KMS-11 (cell line): Measurements from ENCODE around the gene TTC27.

Source experiments
- H2AFZ ChIP-seq: fragments of 200-600 bp; sonication (generic); 2 replicates; pipeline ENCODE4 v1.6.1; 2016; ENCODE audit warnings: antibody characterized with exemption, mixed run types, low read depth
- H3K27ac ChIP-seq: fragments of 200-600 bp; sonication (generic); 2 replicates; pipeline ENCODE4 v1.6.1; 2016; ENCODE audit warnings: mild to moderate bottlenecking, mixed run types
- H3K27me3 ChIP-seq: fragments of 200-600 bp; sonication (generic); 2 replicates; pipeline ENCODE4 v1.6.1; 2017; ENCODE audit warnings: mild to moderate bottlenecking, low read depth, mixed run types, moderate library complexity; ENCODE audit not compliant: insufficient read depth
- H3K36me3 ChIP-seq: fragments of 200-600 bp; sonication (generic); 2 replicates; pipeline ENCODE4 v1.6.1; 2017; ENCODE audit warnings: mild to moderate bottlenecking, mixed run types; ENCODE audit not compliant: insufficient read depth
- H3K4me1 ChIP-seq: fragments of 200-600 bp; sonication (generic); 2 replicates; pipeline ENCODE4 v1.6.1; 2016; ENCODE audit warnings: mild to moderate bottlenecking, low read depth, mixed run types; ENCODE audit not compliant: poor library complexity, severe bottlenecking
- H3K4me2 ChIP-seq: fragments of 200-600 bp; sonication (generic); 2 replicates; pipeline ENCODE4 v1.7.0; 2016; ENCODE audit warnings: mild to moderate bottlenecking, mixed run types
- H3K4me3 ChIP-seq: fragments of 200-600 bp; sonication (generic); IDR thresholded peaks from 2 replicates; pipeline ENCODE4 v1.6.1; 2017; ENCODE audit warnings: low read depth, low read length, mixed read lengths; ENCODE audit not compliant: insufficient read depth
- H3K79me2 ChIP-seq: fragments of 200-600 bp; sonication (generic); 2 replicates; pipeline ENCODE4 v1.6.1; 2016; ENCODE audit warnings: low read depth, mixed run types; ENCODE audit not compliant: insufficient read depth
- H3K9ac ChIP-seq: fragments of 200-600 bp; sonication (generic); 2 replicates; pipeline ENCODE4 v1.6.1; 2016; ENCODE audit warnings: mild to moderate bottlenecking, mixed run types
- H4K20me1 ChIP-seq: fragments of 200-600 bp; sonication (generic); 2 replicates; pipeline ENCODE4 v1.6.1; 2016; ENCODE audit warnings: mild to moderate bottlenecking, mixed run types; ENCODE audit not compliant: insufficient read depth
- TF ChIP-seq, protein P1 (sequence below): fragments of 200-600 bp; sonication (generic); conservative IDR thresholded peaks from 2 replicates; pipeline ENCODE4 v1.6.1; 2017; ENCODE audit warnings: low read depth, mild to moderate bottlenecking, antibody characterized with exemption, low read length, moderate library complexity, mixed read lengths

Gene TTC27

DNA sequence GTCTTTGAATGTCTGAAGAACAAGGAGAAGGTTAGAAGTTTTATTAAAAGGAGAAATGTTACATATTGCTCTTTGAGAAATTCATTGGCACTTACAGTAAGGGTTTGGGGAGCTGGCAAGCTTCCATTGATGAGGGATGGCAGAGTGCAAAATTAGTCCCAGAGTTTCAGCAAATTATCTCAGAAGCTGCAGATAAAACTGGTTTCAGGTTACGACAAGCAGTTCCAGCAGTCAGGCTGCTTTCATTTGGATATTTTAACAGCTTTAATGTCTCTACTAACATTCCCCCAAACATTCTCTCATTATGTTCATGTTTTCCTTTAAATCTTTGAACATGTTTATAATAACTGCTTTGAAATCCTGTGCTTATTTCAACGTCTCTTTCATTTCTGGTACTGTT is 153.1 kb downstream of the TTC27 start:
- H4K20me1 ChIP-seq, result no peaks in the 10 kb centered on the region
- no peak overlapping the region for H3K4me2 ChIP-seq
- no peak overlapping the region for H3K4me3 ChIP-seq
- no peaks in the 10 kb centered on the region for H3K27me3 ChIP-seq
- H3K9ac ChIP-seq, result no peak overlapping the region
- H3K4me1 ChIP-seq, result no peaks in the 10 kb centered on the region
- TF ChIP-seq, protein P1, sequence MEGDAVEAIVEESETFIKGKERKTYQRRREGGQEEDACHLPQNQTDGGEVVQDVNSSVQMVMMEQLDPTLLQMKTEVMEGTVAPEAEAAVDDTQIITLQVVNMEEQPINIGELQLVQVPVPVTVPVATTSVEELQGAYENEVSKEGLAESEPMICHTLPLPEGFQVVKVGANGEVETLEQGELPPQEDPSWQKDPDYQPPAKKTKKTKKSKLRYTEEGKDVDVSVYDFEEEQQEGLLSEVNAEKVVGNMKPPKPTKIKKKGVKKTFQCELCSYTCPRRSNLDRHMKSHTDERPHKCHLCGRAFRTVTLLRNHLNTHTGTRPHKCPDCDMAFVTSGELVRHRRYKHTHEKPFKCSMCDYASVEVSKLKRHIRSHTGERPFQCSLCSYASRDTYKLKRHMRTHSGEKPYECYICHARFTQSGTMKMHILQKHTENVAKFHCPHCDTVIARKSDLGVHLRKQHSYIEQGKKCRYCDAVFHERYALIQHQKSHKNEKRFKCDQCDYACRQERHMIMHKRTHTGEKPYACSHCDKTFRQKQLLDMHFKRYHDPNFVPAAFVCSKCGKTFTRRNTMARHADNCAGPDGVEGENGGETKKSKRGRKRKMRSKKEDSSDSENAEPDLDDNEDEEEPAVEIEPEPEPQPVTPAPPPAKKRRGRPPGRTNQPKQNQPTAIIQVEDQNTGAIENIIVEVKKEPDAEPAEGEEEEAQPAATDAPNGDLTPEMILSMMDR, result no peak
- no peak overlapping the region for H2AFZ ChIP-seq
- no peak overlapping the region for H3K27ac ChIP-seq
- H3K36me3 ChIP-seq, result no peaks in the 10 kb centered on the region
- no peaks in the 10 kb centered on the region for H3K79me2 ChIP-seq

GRCh38 chr2:32783469-32783868 is 155.6 kb downstream of the TTC27 start:
- H3K27me3 ChIP-seq, result no peaks in the 10 kb centered on the region
- H3K4me1 ChIP-seq, result no peaks in the 10 kb centered on the region
- no peaks in the 10 kb centered on the region for H3K36me3 ChIP-seq

GRCh38 chr2:32783933-32784332 is 156.1 kb downstream of the TTC27 start:
- Histone ChIP-seq H3K4me3 (no peak overlapping the region), H3K27me3 (no peaks in the 10 kb centered on the region), H3K27ac (no peak overlapping the region), H4K20me1 (no peaks in the 10 kb centered on the region), H3K4me2 (no peak overlapping the region), H3K79me2 (no peaks in the 10 kb centered on the region), H3K4me1 (no peaks in the 10 kb centered on the region), H3K9ac (no peak overlapping the region), H3K36me3 (no peaks in the 10 kb centered on the region), H2AFZ (no peak overlapping the region)
- TF ChIP-seq, protein P1, result no peak

More at GRCh38 chr2:32783469-32783868, 155.6 kb downstream of the TTC27 start:
- no peaks in the 10 kb centered on the region for H3K79me2 ChIP-seq
- no peaks in the 10 kb centered on the region for H4K20me1 ChIP-seq
- H3K4me3 ChIP-seq, result no peak overlapping the region
- no peak overlapping the region for H3K9ac ChIP-seq
- H3K4me2 ChIP-seq, result no peak overlapping the region
- no peak overlapping the region for H2AFZ ChIP-seq
- no peak overlapping the region for H3K27ac ChIP-seq
- TF ChIP-seq, protein P1, result no peak

- H3K27me3 ChIP-seq, result no peaks in the 10 kb centered on the region
- no peak overlapping the region for H3K4me2 ChIP-seq
- H3K4me1 ChIP-seq, result no peaks in the 10 kb centered on the region
- no peak overlapping the region for H2AFZ ChIP-seq
- TF ChIP-seq, protein P1, result no peak
- H3K4me3 ChIP-seq, result no peak overlapping the region
- H3K36me3 ChIP-seq, result no peaks in the 10 kb centered on the region
- H4K20me1 ChIP-seq, result no peaks in the 10 kb centered on the region
- no peak overlapping the region for H3K9ac ChIP-seq
- no peak overlapping the region for H3K27ac ChIP-seq
- H3K79me2 ChIP-seq, result no peaks in the 10 kb centered on the region
Measured at GRCh38 chr2:32787207-32787606, 159.4 kb downstream of the TTC27 start.
